Measurements from ENCODE around the gene MARCHF5.
"Not testable (repeated sequence)": the region's sequence is repeated elsewhere in the genome, so short reads cannot be mapped to it uniquely, and the experiment has no call there.

MARCHF5 gene

GRCh38 chr10:92305133-92306072 is 14.4 kb downstream of the MARCHF5 start:
- DNase-seq, result no peak

- DNase-seq, result no peak
Observed at GRCh38 chr10:92309272-92309671, 18.3 kb downstream of the MARCHF5 start.

DNA sequence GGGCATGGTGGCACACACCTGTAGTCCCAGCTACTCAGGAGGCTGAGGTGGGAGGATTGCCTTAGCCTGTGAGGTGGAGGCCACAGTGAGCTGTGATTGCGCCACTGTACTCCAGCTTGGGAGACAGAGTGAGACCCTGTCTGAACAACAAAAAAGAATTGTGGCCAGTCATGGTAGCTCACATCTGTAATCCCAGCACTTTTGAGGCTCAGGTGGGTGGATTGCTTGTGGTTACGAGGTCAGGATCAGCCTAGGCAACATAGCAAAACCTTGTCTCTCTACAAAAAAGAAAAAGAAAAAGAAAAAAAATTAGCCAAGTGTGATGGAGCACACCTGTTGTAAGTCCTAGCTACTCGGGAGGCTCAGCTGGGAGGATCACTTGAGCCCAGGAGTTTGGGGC is 22.8 kb downstream of the MARCHF5 start:
- no peak for DNase-seq

DNA sequence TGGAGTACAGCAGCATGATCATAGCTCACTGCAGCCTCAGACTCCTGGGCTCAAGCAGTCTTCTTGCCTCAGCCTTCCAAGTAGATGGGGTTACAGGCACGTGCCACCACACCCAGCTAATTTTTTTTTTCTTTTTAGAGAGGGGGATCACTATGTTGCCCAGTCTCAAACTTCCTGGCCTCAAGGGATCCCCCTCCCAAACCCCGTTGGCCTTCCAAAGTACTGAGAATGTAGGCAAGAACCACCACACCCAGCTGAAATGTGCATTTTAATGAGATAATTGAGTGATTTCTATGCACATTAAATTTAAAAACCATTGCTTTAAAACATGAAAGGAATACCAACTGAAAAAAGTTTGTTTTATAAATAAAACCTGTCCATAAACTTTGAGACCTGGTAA is 25.6 kb downstream of the MARCHF5 start:
- DNase-seq, result no peak

- DNase-seq, result no peak
Observed at GRCh38 chr10:92323079-92323478, 32.1 kb downstream of the MARCHF5 start.

DNA sequence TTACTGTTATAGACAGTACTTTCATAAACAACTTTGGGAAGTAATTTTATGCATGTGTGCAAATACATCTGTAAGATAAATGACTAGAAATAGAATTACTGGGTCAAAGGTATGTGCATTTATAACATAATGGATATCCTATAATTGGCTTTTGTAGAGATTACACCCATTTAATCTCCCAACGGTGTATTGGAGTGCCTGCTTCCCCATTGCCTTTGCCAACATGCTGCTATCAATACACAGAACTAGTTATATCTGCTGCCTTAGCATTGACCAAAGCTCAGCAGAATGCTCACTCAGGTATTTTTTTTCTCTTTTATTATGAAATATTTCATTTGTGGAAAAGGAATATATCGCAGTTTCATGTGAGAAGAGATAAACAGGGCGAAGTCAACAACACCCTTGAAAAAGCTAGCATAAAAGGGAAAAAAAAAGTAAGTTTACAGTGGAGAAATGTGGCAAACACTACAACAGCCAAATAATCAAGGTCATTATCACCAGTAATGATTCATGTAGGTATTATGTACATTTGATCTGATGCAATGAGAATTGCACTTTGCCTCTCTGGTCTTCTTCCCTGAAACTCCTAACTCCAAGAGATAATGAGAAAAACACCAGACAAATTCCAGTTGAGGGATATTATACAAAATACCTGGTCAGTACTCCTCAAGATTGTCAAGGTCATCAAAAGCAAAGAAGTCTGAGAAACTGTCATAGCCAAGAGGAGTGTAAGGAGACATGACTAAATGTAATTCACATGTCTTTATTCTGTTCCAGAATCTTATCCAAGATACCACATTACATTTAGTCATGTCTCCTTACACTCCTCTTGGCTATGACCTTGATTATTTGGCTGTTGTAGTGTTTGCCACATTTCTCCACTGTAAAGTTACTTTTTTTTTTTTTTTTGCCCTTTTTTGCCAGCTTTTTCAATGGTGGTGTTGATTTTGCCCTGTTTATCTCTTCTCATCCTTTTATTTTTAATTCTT is 36.8 kb downstream of the MARCHF5 start:
- no peak for DNase-seq

DNA sequence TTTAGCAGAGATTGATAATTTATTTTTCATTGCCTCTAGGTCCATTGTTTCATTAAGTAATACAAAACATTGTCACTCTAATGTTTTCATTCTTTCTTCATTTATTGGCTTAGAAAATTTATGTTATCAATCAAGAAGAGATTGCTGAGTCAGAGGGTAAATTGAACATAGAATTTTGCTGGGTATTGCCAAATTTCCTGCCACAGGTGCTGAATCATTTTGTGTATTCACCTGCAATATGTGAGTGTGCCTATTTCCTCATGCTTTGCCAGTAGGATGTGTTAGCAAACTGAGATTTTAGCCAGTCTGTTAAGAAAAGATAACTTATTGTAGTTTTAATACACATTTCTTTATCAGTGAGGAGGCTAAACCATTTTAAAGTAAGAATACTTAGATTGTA is 38.0 kb downstream of the MARCHF5 start:
- no peak for DNase-seq

DNA sequence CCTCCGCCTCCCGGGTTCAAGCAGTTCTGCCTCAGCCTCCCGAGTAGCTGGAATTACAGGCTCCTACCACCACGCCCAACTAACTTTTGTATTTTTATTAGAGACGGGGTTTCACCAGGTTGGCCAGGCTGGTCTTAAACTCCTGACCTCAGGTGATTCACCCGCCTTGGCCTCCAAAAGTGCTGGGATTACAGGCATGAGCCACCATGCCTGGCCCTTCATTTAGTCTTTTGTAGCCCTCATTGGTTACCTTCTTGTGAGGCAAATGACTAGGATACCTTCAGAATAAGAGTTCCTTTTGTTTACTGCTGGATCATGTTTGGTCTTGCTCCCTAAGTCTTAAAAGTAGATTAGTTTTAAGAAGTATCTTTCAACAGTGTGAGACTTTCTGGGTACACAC is 39.0 kb downstream of the MARCHF5 start:
- not testable (repeated sequence) for DNase-seq

- no peak for DNase-seq
Observed at GRCh38 chr10:92342796-92343195, 51.8 kb downstream of the MARCHF5 start.

DNA sequence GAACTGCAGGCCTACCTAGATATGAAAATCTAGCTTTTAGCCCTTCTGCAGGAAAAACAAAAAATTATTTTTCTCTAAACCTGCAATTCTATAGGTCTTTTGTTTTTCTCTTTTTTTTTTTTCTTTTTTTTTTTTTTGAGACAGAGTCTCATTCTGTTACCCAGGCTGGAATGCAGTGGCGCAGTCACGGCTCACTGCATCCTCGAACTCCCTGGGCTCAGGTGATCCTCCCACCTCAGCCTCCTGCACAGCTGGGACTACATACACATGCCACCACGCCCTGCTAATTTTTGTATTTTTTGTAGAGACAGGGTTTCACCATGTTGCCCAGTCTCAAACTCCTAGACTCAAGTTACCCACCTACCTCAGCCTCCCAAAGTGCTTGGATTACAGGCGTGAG is 54.6 kb downstream of the MARCHF5 start:
- DNase-seq, result not testable (repeated sequence)

- DNase-seq, result not testable (repeated sequence)
Observed at GRCh38 chr10:92347035-92347676, 56.2 kb downstream of the MARCHF5 start.

- DNase-seq, result no peak
Observed at GRCh38 chr10:92350411-92350810, 59.4 kb downstream of the MARCHF5 start.

DNA sequence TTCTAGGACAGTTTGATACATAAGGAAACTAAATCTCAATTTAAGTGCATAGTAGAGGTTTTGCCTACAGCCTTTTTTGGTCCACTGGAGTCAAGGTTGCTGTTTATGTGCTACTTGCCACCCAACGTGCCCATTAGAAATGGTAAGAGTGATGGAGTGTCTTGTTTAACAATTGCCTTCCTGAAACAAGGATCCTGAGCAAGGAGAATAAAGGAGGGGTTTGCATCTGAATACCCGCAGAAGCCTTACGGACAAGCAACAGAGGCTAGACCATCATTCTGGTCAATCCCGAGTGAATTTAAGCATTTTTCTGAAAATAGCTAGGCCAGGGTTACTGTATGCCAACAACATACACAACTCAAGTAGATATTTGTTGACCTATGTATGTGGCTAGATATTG is 63.6 kb downstream of the MARCHF5 start:
- DNase-seq, result no peak

GRCh38 chr10:92356041-92356440 is 65.1 kb downstream of the MARCHF5 start:
- no peak for DNase-seq

GRCh38 chr10:92363498-92363897 is 72.5 kb downstream of the MARCHF5 start:
- no peak for DNase-seq

GRCh38 chr10:92366412-92367021 is 75.5 kb downstream of the MARCHF5 start:
- no peak for DNase-seq

DNA sequence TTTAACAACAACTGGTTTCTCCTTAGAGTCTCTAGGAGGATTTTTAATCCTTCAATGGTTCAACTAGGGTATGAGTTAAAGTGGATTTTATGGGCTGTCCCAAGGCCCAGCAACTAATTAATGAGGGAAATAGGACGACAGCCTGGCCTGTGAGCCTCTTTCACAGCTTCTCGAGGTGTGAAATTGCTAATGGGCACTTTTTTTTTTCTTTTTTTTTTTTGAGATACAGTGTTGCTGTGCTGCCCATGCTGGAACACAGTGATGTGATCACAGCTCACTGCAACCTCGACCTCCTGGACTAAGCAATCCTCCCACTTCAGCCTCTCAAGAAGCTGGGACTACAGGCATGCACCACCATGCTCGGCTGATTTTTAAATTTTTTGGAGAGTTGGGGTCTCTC is 87.0 kb downstream of the MARCHF5 start:
- DNase-seq, result no peak

- DNase-seq, result no peak
Observed at GRCh38 chr10:92381543-92381954, 90.6 kb downstream of the MARCHF5 start.

GRCh38 chr10:92382631-92383030 is 91.7 kb downstream of the MARCHF5 start:
- DNase-seq, result no peak

- DNase-seq, result no peak
Observed at GRCh38 chr10:92384741-92385140, 93.8 kb downstream of the MARCHF5 start.

DNA sequence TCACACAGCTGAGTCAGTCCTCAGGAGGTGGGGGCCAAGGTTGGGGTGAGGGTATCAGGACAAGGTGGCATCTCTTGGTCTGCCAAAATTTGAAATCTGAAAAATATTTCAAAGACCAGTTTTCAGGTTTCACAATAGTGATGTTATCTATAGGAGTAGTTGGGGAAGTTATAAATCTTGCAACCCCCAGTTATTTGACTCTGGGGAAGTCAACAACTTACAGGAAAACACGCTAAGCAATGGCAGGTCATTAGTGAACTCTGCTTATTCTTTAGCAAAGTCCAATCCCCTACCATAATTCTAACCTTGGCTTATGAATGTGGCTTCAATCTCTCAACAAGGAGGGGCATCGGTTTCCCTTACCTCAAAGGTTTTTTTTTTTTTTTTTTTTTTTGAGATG is 94.9 kb downstream of the MARCHF5 start:
- DNase-seq, result no peak

DNA sequence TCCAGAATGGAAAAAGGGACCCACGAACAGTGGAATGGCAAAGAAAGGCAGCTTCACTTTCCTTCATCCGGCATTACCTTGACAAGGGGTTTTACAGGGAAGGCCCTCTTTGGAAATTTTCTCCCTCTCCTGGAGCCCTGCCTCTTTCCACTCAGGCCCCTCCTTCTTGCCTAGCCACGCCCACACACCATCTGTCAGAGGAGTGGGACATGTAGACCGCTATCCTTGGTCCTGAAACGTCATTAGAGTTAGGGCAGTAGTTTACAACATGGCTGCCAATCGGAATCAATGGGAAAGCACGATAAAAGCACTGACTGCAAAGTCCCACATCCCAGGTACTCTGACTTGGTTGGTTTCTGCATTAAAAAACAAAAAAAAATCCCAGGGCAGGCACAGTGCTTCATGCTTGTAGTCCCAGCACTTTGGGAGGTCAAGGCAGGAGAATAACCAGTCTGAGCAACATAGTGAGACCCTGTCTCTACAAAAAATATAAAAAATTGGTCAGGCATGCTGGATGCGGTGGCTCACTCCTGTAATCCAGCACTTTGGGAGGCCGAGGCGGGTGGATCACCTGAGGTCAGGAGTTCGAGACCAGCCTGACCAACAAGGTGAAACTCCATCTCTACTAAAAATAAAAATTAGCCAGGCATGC is 96.4 kb downstream of the MARCHF5 start:
- no peak for DNase-seq
